GM18526 (cell line): ENCODE results near the gene ANXA7.

Experiments
- POLR2A ChIP-seq: IDR thresholded peaks from 3 replicates; pipeline ENCODE4 v1.6.1; 2011; ENCODE audit not compliant: insufficient read length; ENCODE audit errors: extremely low read depth

The ANXA7 gene

GRCh38 chr10:73413528-73414229 lies at the start of gene ANXA7:
Gene ANXA7 (minus strand): TSS chr10:73414058. CDS start chr10:73400856, 13,202 bp downstream.
- TF ChIP-seq POLR2A, result peak; percentile 83

- TF ChIP-seq POLR2A, result no peak
These were observed 47.0 kb upstream of the ANXA7 start for GRCh38 chr10:73460897-73461296.

- TF ChIP-seq POLR2A, result no peak
These were observed 45.9 kb upstream of the ANXA7 start for GRCh38 chr10:73459683-73460314.

GRCh38 chr10:73456187-73456890 lies 42.5 kb upstream of the ANXA7 start:
- TF ChIP-seq POLR2A, result no peak

GRCh38 chr10:73449113-73449512 lies 35.3 kb upstream of the ANXA7 start:
- TF ChIP-seq POLR2A, result no peak

GRCh38 chr10:73448384-73448783 lies 34.5 kb upstream of the ANXA7 start:
- TF ChIP-seq POLR2A, result no peak

GRCh38 chr10:73446926-73447325 lies 33.1 kb upstream of the ANXA7 start:
- TF ChIP-seq POLR2A, result no peak

GRCh38 chr10:73444457-73444856 lies 30.6 kb upstream of the ANXA7 start:
- no peak for TF ChIP-seq POLR2A

GRCh38 chr10:73439605-73440312 lies 25.9 kb upstream of the ANXA7 start:
- TF ChIP-seq POLR2A, result no peak

- TF ChIP-seq POLR2A, result no peak
These were observed 25.2 kb upstream of the ANXA7 start for GRCh38 chr10:73439055-73439454.

GRCh38 chr10:73433538-73433867 lies 19.6 kb upstream of the ANXA7 start, which contains the start of gene MSS51:
Gene MSS51 (minus strand): TSS chr10:73433561. CDS start chr10:73428284, 5,277 bp downstream.
- TF ChIP-seq POLR2A, result no peak

GRCh38 chr10:73432646-73433537 lies 19.0 kb upstream of the ANXA7 start:
- no peak for TF ChIP-seq POLR2A

GRCh38 chr10:73426318-73426717 lies 12.5 kb upstream of the ANXA7 start:
- TF ChIP-seq POLR2A, result no peak

GRCh38 chr10:73424478-73424877 lies 10.6 kb upstream of the ANXA7 start:
- no peak for TF ChIP-seq POLR2A

GRCh38 chr10:73423309-73423708 lies 9.5 kb upstream of the ANXA7 start:
- TF ChIP-seq POLR2A, result no peak

GRCh38 chr10:73416571-73416970 lies 2.7 kb upstream of the ANXA7 start:
- no peak for TF ChIP-seq POLR2A
